ENCODE measurements around the gene FCHO1.
"Not testable (repeated sequence)": the region's sequence is repeated elsewhere in the genome, so short reads cannot be mapped to it uniquely, and the experiment has no call there.

Gene FCHO1

DNA sequence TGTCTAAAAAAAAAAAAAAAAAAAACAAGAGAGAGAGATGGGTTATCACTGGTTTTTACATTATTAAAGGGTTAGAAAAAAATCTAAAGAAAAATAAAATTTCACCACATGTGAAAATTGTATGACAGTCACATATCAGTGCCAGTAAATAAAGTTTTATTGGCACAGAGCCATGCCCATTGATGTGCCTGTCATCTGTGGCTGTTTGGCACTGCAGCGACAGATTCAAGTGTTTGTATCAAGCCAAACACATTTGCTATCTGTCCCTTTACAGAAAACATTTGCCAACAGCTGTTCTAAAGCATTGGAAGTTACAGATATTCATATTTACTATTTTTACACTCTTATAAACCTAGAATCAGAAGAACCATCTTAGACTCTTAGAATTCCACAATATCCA is 16.3 kb downstream of the FCHO1 start:
- Mint-ChIP-seq H3K9me3 (no peaks in the 10 kb centered on the region), H3K4me3 (no peak overlapping the region), H3K36me3 (peaks cover 58% of the 10 kb centered on the region), H3K27ac (no peak overlapping the region), H3K27me3 (no peaks in the 10 kb centered on the region), H3K4me1 (peaks cover 33% of the 10 kb centered on the region)
- no peak for ATAC-seq

DNA sequence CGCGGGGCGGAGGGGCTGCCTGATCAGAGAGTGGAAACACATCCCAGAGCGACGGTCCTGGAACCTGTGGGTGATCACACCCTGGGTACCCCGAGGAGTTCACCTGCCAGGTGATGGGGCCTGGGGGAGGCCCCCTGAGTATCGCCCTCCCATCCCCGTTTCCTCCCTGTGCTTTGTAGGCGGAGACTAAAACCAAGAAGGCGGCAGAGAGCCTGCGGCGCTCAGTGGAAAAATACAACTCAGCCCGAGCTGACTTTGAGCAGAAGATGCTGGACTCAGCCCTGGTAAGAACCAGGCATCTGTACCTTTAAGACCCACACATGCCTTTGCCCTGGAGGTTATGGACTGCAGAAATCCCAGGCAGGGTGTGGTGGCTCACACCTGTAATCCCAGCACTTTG is 19.3 kb downstream of the FCHO1 start:
- Mint-ChIP-seq H3K4me3 (no peak overlapping the region), H3K9me3 (no peaks in the 10 kb centered on the region), H3K4me1 (peaks cover 31% of the 10 kb centered on the region), H3K27me3 (no peaks in the 10 kb centered on the region), H3K36me3 (peaks cover 64% of the 10 kb centered on the region), H3K27ac (peak overlapping the region; percentile 53)
- ATAC-seq, result no peak

DNA sequence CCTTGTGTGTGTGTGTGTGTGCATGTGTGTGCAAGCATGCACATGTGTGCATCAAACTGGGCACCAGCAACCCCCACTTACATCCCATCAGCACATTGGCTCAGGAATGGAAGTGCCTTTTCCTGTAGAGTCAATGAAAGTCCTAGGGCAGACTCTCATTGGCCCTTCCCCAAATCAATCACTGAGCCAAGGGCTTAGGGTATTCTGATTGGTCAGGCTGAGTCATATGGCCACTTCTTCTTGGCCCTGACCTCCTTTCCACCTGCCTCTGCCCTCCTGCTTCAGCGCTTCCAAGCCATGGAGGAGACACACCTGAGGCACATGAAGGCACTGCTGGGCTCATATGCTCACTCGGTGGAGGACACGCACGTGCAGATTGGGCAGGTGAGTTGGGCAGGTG is 20.9 kb downstream of the FCHO1 start:
- Mint-ChIP-seq H3K36me3 (peaks cover 56% of the 10 kb centered on the region), H3K4me1 (peaks cover 38% of the 10 kb centered on the region), H3K27me3 (no peaks in the 10 kb centered on the region), H3K4me3 (no peak overlapping the region), H3K27ac (no peak overlapping the region), H3K9me3 (no peaks in the 10 kb centered on the region)
- ATAC-seq, result no peak

DNA sequence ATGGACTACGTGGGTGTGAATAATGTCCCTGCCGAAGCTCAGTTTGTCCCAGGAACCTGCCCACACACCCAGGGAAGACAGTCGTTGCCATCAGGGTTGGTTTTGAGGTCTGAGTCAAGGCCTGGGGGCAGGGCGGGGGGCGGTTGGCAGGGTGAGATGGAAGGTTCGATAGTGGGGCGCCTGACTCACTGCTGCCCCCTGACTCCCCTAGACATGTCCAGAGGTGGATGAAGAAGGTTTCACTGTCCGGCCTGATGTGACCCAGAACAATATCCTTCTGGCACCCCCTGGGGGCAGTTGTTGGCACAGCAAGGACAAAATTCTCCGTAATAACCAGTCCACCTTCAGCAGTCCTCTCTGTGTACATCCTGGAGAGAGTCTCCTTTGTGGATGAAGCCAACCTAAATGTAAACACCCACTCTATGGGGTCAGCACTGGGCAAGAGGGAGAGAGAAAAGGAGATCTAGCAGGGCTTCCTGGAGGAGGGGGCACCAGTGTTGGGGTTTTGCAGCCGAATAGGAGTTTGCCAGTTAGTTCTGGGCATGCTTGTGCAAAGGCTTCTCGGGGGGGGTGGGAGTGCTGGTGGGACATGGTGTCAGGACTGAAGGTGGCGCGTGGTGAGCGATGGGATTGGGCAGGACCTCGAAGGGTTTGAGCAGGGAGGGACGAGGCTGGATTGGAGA is 24.1 kb downstream of the FCHO1 start:
- no peak for ATAC-seq
- Mint-ChIP-seq H3K27ac (peak overlapping the region; percentile 95), H3K9me3 (no peaks in the 10 kb centered on the region)

DNA sequence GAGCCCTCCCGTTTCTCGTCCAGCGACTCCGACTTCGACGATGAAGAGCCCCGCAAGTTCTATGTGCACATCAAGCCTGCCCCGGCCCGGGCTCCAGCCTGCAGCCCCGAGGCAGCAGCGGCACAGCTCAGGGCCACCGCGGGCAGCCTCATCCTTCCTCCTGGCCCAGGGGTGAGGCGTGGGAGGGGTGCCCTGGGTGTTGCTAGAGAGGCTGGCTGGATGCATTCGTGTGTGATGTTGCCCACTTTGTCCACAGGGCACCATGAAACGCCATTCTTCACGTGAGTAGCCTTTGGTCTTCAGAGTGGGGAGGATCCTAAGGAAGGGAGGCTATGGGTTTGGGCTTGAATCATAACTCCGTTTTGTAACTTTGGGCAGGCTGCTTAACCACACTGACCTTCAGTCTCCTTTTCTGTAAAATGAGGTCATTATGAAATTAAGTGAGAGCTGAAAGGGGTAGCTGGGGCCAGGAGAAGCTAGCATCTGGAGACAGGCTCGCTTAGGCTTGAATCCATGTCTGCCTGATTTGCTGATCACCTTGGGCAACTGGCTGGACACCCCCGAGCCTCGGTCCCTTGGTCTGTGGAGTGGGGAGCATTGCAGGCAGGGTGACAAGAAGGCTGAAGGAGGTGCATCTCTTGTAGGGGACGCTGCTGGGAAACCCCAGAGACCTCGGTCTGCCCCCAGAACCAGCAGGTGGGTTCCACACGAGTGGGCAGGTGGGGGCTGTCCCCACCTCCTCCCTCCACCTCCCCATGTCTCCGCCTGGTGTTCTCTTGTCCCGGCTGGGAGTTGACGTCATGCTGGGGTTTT is 24.9 kb downstream of the FCHO1 start:
- peak; percentile 93 for ATAC-seq
- Mint-ChIP-seq H3K36me3 (peaks cover 67% of the 10 kb centered on the region), H3K27ac (peak overlapping the region; percentile 95), H3K27me3 (no peaks in the 10 kb centered on the region), H3K9me3 (no peaks in the 10 kb centered on the region), H3K4me3 (peak overlapping the region; percentile 72), H3K4me1 (peaks cover 66% of the 10 kb centered on the region)

More for the DNA sequence above, 24.1 kb downstream of the FCHO1 start:
- no peaks in the 10 kb centered on the region for H3K27me3 Mint-ChIP-seq
- peaks cover 66% of the 10 kb centered on the region for H3K4me1 Mint-ChIP-seq
- peak overlapping the region; percentile 72 for H3K4me3 Mint-ChIP-seq
- peaks cover 72% of the 10 kb centered on the region for H3K36me3 Mint-ChIP-seq

DNA sequence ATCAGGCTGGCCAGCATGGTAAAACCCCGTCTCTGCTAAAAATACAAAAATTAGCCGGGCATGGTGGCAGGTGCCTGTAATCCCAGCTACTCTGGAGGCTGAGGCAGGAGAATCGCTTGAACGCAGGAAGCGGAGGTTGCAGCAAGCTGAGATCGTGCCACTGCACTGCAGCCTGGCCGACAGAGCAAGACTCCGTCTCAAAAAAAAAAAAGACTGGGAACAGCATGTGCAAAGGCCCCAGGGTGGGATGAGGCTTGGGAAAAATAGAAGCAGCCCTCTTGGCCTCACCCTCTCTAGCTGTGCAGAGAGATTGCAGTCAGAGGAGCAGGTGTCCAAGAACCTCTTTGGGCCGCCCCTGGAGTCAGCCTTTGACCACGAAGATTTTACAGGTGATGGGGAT is 26.6 kb downstream of the FCHO1 start:
- peak overlapping the region; percentile 95 for H3K27ac Mint-ChIP-seq
- not testable (repeated sequence) for ATAC-seq, H3K27me3 Mint-ChIP-seq, H3K4me3 Mint-ChIP-seq, H3K9me3 Mint-ChIP-seq
- peaks cover 60% of the 10 kb centered on the region for H3K4me1 Mint-ChIP-seq
- H3K36me3 Mint-ChIP-seq, result peaks cover 72% of the 10 kb centered on the region

DNA sequence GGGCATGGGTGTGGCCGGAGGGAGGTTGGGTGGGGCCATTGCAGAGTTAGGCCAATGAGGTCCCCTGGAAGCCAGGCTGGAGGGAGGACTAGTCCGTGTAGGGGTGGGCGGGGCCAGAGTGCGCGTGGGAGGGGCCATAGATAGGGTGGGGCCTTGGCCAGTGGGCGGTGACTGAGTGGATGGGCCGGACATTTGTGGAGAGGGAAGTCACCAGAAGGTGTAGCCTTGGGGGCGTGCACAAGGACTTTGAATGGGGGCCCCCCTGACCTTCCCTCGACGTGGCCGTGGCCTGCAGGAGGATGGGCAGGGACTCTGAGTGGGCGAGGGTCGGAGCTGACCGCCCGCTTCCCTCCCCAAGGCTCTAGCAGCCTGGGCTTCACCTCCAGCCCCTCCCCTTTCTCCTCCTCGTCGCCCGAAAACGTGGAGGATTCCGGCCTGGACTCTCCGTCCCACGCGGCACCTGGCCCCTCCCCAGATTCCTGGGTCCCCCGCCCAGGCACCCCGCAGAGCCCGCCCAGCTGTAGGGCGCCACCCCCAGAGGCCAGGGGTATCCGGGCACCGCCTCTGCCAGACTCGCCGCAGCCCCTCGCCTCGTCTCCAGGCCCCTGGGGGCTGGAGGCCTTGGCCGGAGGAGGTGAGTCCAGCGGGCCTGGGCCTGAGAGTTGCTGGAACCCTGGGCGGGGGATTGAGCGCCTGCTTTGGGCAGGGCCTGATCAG is 27.1 kb downstream of the FCHO1 start:
- H3K9me3 Mint-ChIP-seq, result no peaks in the 10 kb centered on the region
- H3K36me3 Mint-ChIP-seq, result peaks cover 71% of the 10 kb centered on the region
- ATAC-seq, result no peak
- H3K27ac Mint-ChIP-seq, result peak overlapping the region; percentile 95
- no peak overlapping the region for H3K4me3 Mint-ChIP-seq
- peaks cover 60% of the 10 kb centered on the region for H3K4me1 Mint-ChIP-seq
- H3K27me3 Mint-ChIP-seq, result no peaks in the 10 kb centered on the region

DNA sequence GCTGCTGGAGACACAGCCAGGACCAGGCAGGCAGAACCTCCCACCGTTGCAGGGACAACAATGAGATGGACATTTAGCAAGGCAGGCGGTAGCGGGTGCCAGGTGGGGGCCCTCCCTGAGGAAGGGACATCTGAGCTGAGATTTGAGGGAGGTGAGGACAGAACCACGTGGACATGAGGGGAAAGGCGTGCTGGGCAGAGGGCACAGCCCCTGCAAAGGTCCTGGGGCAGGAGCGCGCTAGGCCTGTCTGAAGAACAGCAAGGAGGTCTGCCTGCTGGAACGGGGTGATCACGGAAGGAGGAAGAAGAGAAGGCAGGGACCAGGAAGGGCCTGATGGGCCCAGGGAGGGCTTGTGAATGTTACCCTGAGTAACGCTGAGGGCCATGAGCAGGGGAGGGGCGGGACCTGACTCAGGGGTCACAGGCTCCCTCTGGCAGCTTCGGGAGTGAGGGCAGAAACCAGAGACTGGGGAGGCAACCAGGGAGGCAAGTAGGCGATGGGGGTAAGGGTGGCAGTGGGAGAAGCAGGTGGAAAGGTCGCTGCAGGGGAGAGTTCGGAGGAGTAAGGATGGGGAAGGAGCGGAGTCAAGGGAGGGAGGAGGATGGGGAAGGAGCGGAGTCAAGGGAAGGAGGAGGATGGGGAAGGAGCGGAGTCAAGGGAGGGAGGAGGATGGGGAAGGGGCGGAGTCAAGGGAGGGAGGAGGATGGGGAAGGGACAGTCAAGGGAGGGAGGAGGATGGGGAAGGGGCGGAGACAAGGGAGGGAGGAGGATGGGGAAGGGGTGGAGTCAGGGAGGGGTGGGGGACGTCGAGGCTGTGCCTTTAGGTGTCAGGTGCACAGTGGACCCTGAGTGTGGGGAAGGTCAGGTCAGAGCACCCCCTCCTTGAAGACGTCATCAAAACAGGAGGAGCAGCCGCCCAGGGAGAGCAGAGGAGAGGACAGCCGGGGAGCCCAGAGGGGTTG is 28.0 kb downstream of the FCHO1 start:
- no peak overlapping the region for H3K4me3 Mint-ChIP-seq
- H3K27me3 Mint-ChIP-seq, result no peaks in the 10 kb centered on the region
- H3K36me3 Mint-ChIP-seq, result peaks cover 68% of the 10 kb centered on the region
- H3K9me3 Mint-ChIP-seq, result no peaks in the 10 kb centered on the region
- no peak for ATAC-seq
- H3K4me1 Mint-ChIP-seq, result peaks cover 65% of the 10 kb centered on the region
- H3K27ac Mint-ChIP-seq, result peak overlapping the region; percentile 95

DNA sequence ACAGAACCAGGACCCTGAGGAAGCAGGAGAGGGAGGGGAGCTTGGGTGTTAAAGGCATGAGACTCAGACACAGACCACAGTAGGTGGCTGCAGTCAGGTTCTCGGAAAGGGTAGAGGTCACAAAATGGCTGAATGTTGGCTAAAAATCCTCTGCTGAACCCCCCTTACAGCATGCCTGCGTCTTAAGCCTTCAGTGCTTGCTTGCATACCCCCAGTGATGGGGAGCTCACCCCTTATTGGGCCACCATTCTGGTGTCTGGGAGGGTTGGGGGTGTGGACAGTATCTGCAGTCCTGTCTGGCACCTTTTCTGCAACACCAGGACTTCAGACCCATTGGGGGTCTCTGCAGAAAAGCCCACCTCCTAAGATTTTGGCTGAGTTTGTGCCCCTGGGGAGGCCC is 29.5 kb downstream of the FCHO1 start:
- no peaks in the 10 kb centered on the region for H3K9me3 Mint-ChIP-seq
- H3K4me1 Mint-ChIP-seq, result peaks cover 57% of the 10 kb centered on the region
- H3K4me3 Mint-ChIP-seq, result no peak overlapping the region
- no peaks in the 10 kb centered on the region for H3K27me3 Mint-ChIP-seq
- no peak overlapping the region for H3K27ac Mint-ChIP-seq
- no peak for ATAC-seq
- peaks cover 60% of the 10 kb centered on the region for H3K36me3 Mint-ChIP-seq

DNA sequence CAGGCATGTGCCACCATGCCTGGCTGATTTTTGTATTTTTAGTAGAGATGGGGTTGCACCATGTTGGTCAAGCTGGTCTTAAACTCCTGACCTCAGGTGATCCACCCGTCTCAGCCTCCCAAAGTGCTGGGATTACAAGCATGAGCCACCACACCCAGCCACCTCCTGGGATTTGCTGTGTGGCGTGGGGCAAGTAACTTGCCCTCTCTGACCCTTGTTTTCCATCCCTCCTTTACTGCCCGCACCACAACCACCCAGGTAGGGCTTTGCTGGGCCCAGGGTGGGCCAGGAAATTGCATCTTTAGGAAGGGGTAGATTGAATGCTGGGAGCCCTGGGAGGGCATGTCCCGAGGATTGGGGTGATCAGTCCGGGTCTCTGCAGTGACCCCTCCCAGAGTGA is 32.4 kb downstream of the FCHO1 start:
- peaks cover 60% of the 10 kb centered on the region for H3K36me3 Mint-ChIP-seq
- not testable (repeated sequence) for H3K27ac Mint-ChIP-seq, ATAC-seq

DNA sequence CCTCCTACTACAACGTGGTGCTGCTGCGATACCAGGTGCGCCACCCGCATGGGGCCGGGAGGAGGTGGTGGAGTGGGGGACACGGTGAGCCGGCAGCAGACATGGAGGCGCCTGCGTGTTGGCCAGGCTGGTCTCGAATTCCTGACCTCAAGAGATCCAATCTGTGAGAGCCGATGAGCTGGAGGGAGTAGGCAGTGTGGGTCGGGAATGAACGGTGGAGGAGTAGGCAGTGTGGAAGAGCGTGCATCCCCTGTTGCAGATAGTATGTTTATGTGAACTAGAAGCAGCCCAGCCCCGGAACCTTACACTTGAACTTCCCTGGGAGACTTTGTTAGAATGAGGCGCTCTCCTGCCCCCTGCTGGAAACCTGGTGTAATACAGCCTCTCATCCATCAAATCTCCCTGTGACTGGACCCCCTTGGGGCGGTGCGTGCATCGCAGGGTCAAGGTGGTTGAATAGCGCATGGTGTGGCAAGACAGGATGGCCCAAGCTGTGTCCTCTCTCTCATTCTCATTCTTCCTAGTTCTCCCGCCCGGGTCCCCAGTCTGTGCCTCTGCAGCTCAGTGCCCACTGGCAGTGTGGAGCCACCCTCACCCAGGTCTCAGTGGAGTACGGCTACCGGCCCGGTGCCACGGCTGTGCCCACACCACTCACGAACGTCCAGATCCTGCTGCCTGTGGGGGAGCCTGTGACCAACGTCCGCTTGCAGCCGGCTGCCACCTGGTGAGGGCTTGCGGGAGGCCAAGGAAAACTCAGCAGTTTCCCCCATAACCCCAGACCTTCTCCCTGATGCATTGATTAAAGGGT is 33.1 kb downstream of the FCHO1 start:
- no peaks in the 10 kb centered on the region for H3K27me3 Mint-ChIP-seq
- peaks cover 60% of the 10 kb centered on the region for H3K36me3 Mint-ChIP-seq
- H3K27ac Mint-ChIP-seq, result no peak overlapping the region
- H3K9me3 Mint-ChIP-seq, result no peaks in the 10 kb centered on the region
- H3K4me1 Mint-ChIP-seq, result peaks cover 31% of the 10 kb centered on the region
- H3K4me3 Mint-ChIP-seq, result no peak overlapping the region
- ATAC-seq, result peak; percentile 71

More for the DNA sequence above, 32.4 kb downstream of the FCHO1 start:
- H3K27me3 Mint-ChIP-seq, H3K9me3 Mint-ChIP-seq, H3K4me3 Mint-ChIP-seq: not testable (repeated sequence)
- H3K4me1 Mint-ChIP-seq, result peaks cover 31% of the 10 kb centered on the region

DNA sequence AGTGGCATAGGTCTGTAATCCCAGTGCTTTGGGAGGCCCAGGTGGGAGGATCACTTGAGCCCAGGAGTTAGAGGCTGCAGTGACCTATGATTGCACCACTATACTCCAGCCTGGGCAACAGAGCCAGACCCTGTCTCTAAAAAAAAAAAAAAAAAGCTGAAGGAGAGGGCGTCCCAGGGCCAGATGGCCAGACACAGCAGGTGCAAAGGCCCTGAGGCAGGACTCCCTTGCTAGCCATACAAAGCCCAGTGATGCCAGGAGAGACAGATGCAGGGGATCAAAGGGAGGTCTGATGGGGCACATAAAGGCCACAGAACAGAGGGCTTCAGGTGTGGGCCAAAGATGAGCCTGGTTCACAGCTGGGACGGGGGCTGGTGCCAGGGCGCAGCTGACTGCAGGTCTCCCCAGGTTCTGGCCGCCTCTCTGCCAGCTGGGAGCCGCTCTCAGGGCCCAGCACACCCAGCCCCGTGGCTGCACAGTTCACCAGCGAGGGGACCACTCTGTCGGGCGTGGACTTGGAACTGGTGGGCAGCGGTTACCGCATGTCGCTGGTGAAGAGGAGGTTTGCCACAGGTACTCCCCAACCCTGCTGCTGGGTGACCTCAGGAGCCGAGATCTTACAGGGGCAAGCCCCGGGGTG is 36.1 kb downstream of the FCHO1 start:
- no peak overlapping the region for H3K27ac Mint-ChIP-seq

DNA sequence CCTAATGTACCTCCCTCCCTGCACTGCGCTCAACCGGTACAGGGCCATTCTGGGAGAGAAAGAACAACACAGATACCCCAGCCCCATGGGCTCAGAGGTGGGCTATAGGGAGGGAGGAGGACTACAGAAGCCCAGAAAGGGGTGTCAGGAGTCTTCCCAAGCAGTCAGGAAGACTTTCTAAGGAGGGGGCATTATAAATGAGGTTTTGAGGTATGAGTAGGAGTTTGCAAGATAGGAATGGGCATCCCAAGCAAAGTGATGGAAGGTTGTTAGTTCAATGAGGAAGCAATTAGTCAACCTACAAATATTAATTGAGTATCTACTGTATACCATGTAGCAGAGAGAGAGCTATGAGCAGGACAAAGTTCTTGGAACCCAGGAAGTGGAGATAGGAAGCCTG is 37.4 kb downstream of the FCHO1 start:
- peaks cover 3% of the 10 kb centered on the region for H3K27me3 Mint-ChIP-seq
- peaks cover 39% of the 10 kb centered on the region for H3K4me1 Mint-ChIP-seq
- H3K27ac Mint-ChIP-seq, result no peak overlapping the region
- H3K4me3 Mint-ChIP-seq, result no peak overlapping the region
- no peaks in the 10 kb centered on the region for H3K9me3 Mint-ChIP-seq
- no peak for ATAC-seq
- peaks cover 32% of the 10 kb centered on the region for H3K36me3 Mint-ChIP-seq

More for the DNA sequence above, 36.1 kb downstream of the FCHO1 start:
- peaks cover 39% of the 10 kb centered on the region for H3K4me1 Mint-ChIP-seq
- H3K4me3 Mint-ChIP-seq, result no peak overlapping the region
- H3K9me3 Mint-ChIP-seq, result no peaks in the 10 kb centered on the region
- no peaks in the 10 kb centered on the region for H3K27me3 Mint-ChIP-seq
- ATAC-seq, result no peak
- H3K36me3 Mint-ChIP-seq, result peaks cover 40% of the 10 kb centered on the region
